Panc1 (cell line): ENCODE measurements around the gene TDRD10. TPM values are rescaled to one million over a fixed set of nuclear protein-coding genes. Genes with fewer than 3 reads are reported as not detected.

Experiments
- ATAC-seq: fragments of 200-7000 bp; cut with Tn5 transposase; 2 replicates; pipeline ENCODE4 v1.9.1; 2020; ENCODE audit warnings: mild to moderate bottlenecking, moderate library complexity
- BruUV-seq: library from RNA; stranded (reverse); fragments of 400-500 nt; replicated peaks from 2 replicates; lab custom pipeline; 2021; lab: Mats Ljungman, UMichigan
- CTCF ChIA-PET: fragments of 300-600 bp; sonication (Branson Sonifier 250); formaldehyde crosslinking; loops from one replicate; lab custom pipeline; 2022; ENCODE audit warnings: antibody characterized with exemption; lab: Charles Lee
- POLR2A ChIA-PET: fragments of 300-600 bp; sonication (Branson Sonifier 250); formaldehyde crosslinking; loops from one replicate; lab custom pipeline; 2022; ENCODE audit warnings: antibody characterized with exemption; lab: Charles Lee
- DNase-seq: peaks from one replicate; pipeline ENCODE4 v3.0.0-alpha.2; 2010; ENCODE audit warnings: low read depth, low spot score
- H3K27ac ChIP-seq: 2 replicates; pipeline ENCODE4 v1.5.1; 2011; ENCODE audit warnings: mild to moderate bottlenecking, low read length, inconsistent platforms
- H3K27me3 ChIP-seq: fragments of 200-500 bp; sonication (Bioruptor generic); 2 replicates; pipeline ENCODE4 v1.6.0; 2014; ENCODE audit warnings: low read length, inconsistent platforms; ENCODE audit not compliant: control insufficient read depth, insufficient read depth
- H3K36me3 ChIP-seq: fragments of 200-500 bp; sonication (Bioruptor generic); 2 replicates; pipeline ENCODE4 v1.5.1; 2014; ENCODE audit warnings: inconsistent platforms, mild to moderate bottlenecking, low read length, moderate library complexity; ENCODE audit not compliant: control insufficient read depth, insufficient read depth
- H3K4me1 ChIP-seq: 2 replicates; pipeline ENCODE4 v1.5.1; 2011; ENCODE audit warnings: inconsistent platforms, mild to moderate bottlenecking, low read length, moderate library complexity; ENCODE audit not compliant: control insufficient read depth, insufficient read depth
- H3K4me3 ChIP-seq, 2 experiments: 2 replicates each; pipeline ENCODE4 v1.5.1; 2011 to 2012; ENCODE audit warnings: low read depth in 2 of 2, low read length in 2 of 2, mild to moderate bottlenecking in 2 of 2, inconsistent platforms in 1 of 2, moderate library complexity in 1 of 2
- H3K9me3 ChIP-seq: fragments of 200-500 bp; sonication (Bioruptor generic); 2 replicates; pipeline ENCODE4 v1.5.1; 2014; ENCODE audit warnings: low read depth, mild to moderate bottlenecking, inconsistent platforms, low read length, moderate library complexity; ENCODE audit not compliant: control insufficient read depth, insufficient read depth
- POLR2AphosphoS5 ChIP-seq: IDR thresholded peaks from 2 replicates; pipeline ENCODE4 v1.6.1; 2012; ENCODE audit warnings: mild to moderate bottlenecking, low read depth, low read length, moderate library complexity
- SIN3A ChIP-seq: IDR thresholded peaks from 2 replicates; pipeline ENCODE4 v1.6.1; 2012; ENCODE audit warnings: low read depth, mild to moderate bottlenecking, low read length, moderate library complexity, borderline replicate concordance; ENCODE audit not compliant: insufficient read depth
- TCF7L2 ChIP-seq: IDR thresholded peaks from 2 replicates; pipeline ENCODE4 v1.6.1; 2011; ENCODE audit warnings: mild to moderate bottlenecking, low read depth, low read length, inconsistent platforms
- in situ Hi-C: cut with HindIII; loops from 2 replicates; pipeline ENCODE4 v1.10.0; 2016; ENCODE audit warnings: low sequenced_read_pairs, low pct_unique_long_range_greater_than_20kb
- intact Hi-C: fragments of 100-400 bp; cut with micrococcal nuclease; formaldehyde crosslinking; loops from one replicate; pipeline ENCODE4 v1.10.0; 2022; ENCODE audit not compliant: unreplicated experiment
- total RNA-seq: library from RNA; stranded (reverse); gene quantifications from one replicate; pipeline ENCODE4 v1.2.1, GENCODE V29; 2021; ENCODE audit not compliant: unreplicated experiment
- TF ChIP-seq, protein P1 (sequence below): fragments of 450-650 bp; IDR thresholded peaks from 2 replicates; pipeline ENCODE4 v1.5.1; 2017; ENCODE audit warnings: mild to moderate bottlenecking
- TF ChIP-seq, protein P2 (sequence below), 2 experiments: IDR thresholded peaks; 2 replicates each; pipeline ENCODE4 v1.6.1; 2011 to 2012; ENCODE audit warnings: low read depth in 2 of 2, control low read depth in 1 of 2, low read length in 1 of 2, mild to moderate bottlenecking in 1 of 2, moderate library complexity in 1 of 2; ENCODE audit not compliant: insufficient read depth in 1 of 2

Gene TDRD10
- total RNA-seq, 1 experiment from 2014 or later = not detected

DNA sequence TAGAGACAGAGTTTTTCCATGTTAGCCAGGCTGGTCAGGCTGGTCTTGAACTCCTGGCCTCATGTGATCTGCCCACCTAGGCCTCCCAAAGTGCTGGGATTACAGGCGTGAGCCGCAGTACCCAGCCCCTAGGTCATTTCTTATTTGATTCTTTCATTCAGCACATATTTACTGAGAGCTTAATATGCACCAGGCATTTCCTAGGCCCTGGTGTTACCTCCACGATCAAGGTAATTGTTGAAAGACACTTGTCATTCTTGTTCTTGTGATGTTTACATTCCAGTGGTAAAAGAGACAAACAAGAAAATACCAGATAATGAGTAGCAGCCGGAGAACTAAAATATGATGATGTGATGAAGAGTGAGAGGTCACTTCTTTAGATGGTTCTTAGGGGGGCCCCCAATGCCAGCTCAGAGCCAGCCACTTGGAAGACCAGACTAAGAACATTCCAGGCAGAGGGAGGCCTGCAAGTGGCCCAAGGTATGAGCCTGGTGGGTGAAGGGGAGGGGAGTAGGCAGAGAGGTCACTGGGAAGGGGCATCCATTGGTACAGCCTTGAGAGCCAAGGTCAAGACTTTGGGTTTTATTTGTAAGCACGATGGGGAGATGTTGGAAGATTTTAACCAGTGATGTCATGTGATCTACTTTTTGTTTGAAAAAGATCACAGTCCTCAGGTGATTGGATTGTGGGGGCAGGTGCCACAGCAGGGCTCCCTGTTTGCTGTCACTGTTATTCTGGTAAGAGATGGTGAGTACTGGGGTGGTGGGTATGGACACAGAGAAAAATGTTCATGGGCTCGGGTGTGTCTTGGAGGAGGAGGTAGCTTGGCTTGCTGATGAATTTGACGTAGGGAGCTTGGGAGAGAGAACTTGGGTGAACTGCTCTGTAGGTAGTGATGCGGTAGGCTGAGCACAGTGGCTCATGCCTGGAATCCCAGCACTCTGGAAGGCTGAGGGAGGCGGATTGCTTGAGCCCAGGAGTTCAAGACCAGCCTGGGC lies 37.8 kb downstream of the TDRD10 start:
- ATAC-seq (no peak), DNase-seq (no peak)
- BruUV-seq = no TSS peak
- no peaks in the 10 kb centered on the region for H3K36me3 ChIP-seq
- no peaks in the 10 kb centered on the region for H3K9me3 ChIP-seq
- H3K4me1 ChIP-seq = no peaks in the 10 kb centered on the region
- intact Hi-C loops (loop anchor here (5.0 kb wide), 1 partner anchor 47 kb away; no protein-coding TSS in a partner anchor), in situ Hi-C loops (no loop called here)
- CTCF ChIA-PET = interaction anchor here (0.7 kb wide), 1 partner anchor 325 kb away, joined by 12 read pairs; no protein-coding TSS in a partner anchor
- peaks cover 2% of the 10 kb centered on the region; the same call in 1 of the 2 replicates for H3K27me3 ChIP-seq
- TF ChIP-seq, protein P1, sequence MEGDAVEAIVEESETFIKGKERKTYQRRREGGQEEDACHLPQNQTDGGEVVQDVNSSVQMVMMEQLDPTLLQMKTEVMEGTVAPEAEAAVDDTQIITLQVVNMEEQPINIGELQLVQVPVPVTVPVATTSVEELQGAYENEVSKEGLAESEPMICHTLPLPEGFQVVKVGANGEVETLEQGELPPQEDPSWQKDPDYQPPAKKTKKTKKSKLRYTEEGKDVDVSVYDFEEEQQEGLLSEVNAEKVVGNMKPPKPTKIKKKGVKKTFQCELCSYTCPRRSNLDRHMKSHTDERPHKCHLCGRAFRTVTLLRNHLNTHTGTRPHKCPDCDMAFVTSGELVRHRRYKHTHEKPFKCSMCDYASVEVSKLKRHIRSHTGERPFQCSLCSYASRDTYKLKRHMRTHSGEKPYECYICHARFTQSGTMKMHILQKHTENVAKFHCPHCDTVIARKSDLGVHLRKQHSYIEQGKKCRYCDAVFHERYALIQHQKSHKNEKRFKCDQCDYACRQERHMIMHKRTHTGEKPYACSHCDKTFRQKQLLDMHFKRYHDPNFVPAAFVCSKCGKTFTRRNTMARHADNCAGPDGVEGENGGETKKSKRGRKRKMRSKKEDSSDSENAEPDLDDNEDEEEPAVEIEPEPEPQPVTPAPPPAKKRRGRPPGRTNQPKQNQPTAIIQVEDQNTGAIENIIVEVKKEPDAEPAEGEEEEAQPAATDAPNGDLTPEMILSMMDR = no peak
- TF ChIP-seq, protein P2, sequence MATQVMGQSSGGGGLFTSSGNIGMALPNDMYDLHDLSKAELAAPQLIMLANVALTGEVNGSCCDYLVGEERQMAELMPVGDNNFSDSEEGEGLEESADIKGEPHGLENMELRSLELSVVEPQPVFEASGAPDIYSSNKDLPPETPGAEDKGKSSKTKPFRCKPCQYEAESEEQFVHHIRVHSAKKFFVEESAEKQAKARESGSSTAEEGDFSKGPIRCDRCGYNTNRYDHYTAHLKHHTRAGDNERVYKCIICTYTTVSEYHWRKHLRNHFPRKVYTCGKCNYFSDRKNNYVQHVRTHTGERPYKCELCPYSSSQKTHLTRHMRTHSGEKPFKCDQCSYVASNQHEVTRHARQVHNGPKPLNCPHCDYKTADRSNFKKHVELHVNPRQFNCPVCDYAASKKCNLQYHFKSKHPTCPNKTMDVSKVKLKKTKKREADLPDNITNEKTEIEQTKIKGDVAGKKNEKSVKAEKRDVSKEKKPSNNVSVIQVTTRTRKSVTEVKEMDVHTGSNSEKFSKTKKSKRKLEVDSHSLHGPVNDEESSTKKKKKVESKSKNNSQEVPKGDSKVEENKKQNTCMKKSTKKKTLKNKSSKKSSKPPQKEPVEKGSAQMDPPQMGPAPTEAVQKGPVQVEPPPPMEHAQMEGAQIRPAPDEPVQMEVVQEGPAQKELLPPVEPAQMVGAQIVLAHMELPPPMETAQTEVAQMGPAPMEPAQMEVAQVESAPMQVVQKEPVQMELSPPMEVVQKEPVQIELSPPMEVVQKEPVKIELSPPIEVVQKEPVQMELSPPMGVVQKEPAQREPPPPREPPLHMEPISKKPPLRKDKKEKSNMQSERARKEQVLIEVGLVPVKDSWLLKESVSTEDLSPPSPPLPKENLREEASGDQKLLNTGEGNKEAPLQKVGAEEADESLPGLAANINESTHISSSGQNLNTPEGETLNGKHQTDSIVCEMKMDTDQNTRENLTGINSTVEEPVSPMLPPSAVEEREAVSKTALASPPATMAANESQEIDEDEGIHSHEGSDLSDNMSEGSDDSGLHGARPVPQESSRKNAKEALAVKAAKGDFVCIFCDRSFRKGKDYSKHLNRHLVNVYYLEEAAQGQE (IDR thresholded peaks at IDR 0.05; ENCODE audit: insufficient read depth in 1 of 2, low read depth in 2 of 2, low read length in 1 of 2) = no peak
- TF ChIP-seq POLR2AphosphoS5 (no peak), SIN3A (no peak), TCF7L2 (no peak)
- POLR2A ChIA-PET = no interaction called here
- no peak overlapping the region for H3K4me3 ChIP-seq
- no peak overlapping the region for H3K27ac ChIP-seq

DNA sequence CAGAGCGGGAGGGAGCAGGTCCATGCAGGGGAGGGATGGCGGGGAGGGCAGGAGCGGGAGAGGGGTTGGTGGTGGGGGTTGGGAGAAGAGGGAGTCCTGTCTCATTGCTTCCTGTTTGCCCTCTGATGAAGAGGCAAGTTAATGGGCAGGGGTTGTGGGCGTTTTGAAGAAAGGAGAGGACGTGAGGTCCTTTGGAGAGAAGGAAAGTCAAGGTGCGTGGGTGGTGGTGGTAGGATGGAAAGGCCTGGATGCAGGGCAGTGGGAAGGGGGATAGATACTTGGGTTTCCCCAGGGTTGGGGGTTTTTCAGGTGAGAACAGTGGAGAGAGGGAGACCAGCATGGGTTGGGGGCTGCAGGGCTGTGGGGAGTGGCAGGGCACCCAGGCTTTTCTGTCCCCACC lies 39.2 kb downstream of the TDRD10 start:
- Histone ChIP-seq H3K27me3 (peaks cover 2% of the 10 kb centered on the region; the same call in 1 of the 2 replicates), H3K4me3 (no peak overlapping the region), H3K9me3 (no peaks in the 10 kb centered on the region), H3K36me3 (no peaks in the 10 kb centered on the region), H3K4me1 (no peaks in the 10 kb centered on the region), H3K27ac (no peak overlapping the region)
- no peak for TF ChIP-seq POLR2AphosphoS5
- TF ChIP-seq, protein P2 (IDR thresholded peaks at IDR 0.05; ENCODE audit: insufficient read depth in 1 of 2, low read depth in 2 of 2, low read length in 1 of 2) = no peak
- no TSS peak for BruUV-seq
- POLR2A ChIA-PET = no interaction called here
- DNase-seq (no peak), ATAC-seq (no peak)
- in situ Hi-C loops (no loop called here), intact Hi-C loops (no loop called here)
- CTCF ChIA-PET = no interaction called here
